Subcutaneous adipose tissue (tissue), 4 donors: Measurements from ENCODE around the gene BIN2. TPM values are rescaled to one million over a fixed set of nuclear protein-coding genes. Genes with fewer than 3 reads are reported as not detected.

Experiments
- CTCF ChIP-seq: fragments of 450-650 bp; IDR thresholded peaks from one replicate; pipeline ENCODE4 v1.5.1; 2016; ENCODE audit warnings: low read depth, mild to moderate bottlenecking, control low read depth, antibody characterized with exemption, moderate library complexity
- total RNA-seq, 4 donors: library from RNA; depleted of rRNA; stranded (reverse); fragments of >200 nt; gene quantifications; one replicate each; pipeline ENCODE4 v1.1.0, GENCODE V29; 2016

The BIN2 gene
- total RNA-seq, 4 donors from 2014 or later: 2.3 to 26.2 (median 8.9) TPM

- TF ChIP-seq CTCF: no peak
These were observed 53.7 kb downstream of the BIN2 start, which contains the start of gene SMAGP for GRCh38 chr12:51270067-51270950. Gene SMAGP, minus strand, starts transcription at chr12:51270415. Its CDS starts 1,137 bp downstream, at chr12:51269278.

GRCh38 chr12:51269174-51270066, 54.6 kb downstream of the BIN2 start:
- no peak for TF ChIP-seq CTCF

GRCh38 chr12:51265024-51265423, 59.0 kb downstream of the BIN2 start:
- TF ChIP-seq CTCF: no peak

GRCh38 chr12:51264297-51264696, 59.7 kb downstream of the BIN2 start:
- no peak for TF ChIP-seq CTCF

GRCh38 chr12:51263341-51263740, 60.6 kb downstream of the BIN2 start:
- no peak for TF ChIP-seq CTCF

GRCh38 chr12:51262758-51263177, 61.2 kb downstream of the BIN2 start:
- no peak for TF ChIP-seq CTCF

- no peak for TF ChIP-seq CTCF
These were observed 69.4 kb downstream of the BIN2 start for GRCh38 chr12:51254536-51254935.
